Endothelial cell of umbilical vein (primary cell): ENCODE results near the gene RPL3. TPM values are rescaled to one million over a fixed set of nuclear protein-coding genes. Genes with fewer than 3 reads are reported as not detected.

Source experiments
- BruUV-seq: library from RNA; stranded (reverse); fragments of 400-500 nt; replicated peaks from 2 replicates; lab custom pipeline; 2021; lab: Mats Ljungman, UMichigan
- CTCF ChIA-PET: fragments of 300-600, 350-600 bp; sonication (Branson Sonifier 250); formaldehyde crosslinking; loops from one replicate; lab custom pipeline; 2021; ENCODE audit warnings: antibody characterized with exemption, inconsistent platforms; lab: Charles Lee
- POLR2A ChIA-PET: fragments of 300-600, 350-600 bp; sonication (Branson Sonifier 250); formaldehyde crosslinking; loops from one replicate; lab custom pipeline; 2021; ENCODE audit warnings: antibody characterized with exemption, inconsistent platforms; lab: Charles Lee
- DNase-seq: peaks from one replicate; pipeline ENCODE4 v3.0.0-alpha.2; 2011; ENCODE audit warnings: low read depth, low spot score
- FAIRE-seq: peaks from 2 replicates; lab custom pipeline; 2011; peaks lifted over from hg19 to GRCh38; lab: Jason Lieb, UNC
- H2AFZ ChIP-seq: 2 replicates; pipeline ENCODE4 v1.6.0; 2012; ENCODE audit warnings: low read depth, low read length, control low read depth, inconsistent platforms
- H3K27ac ChIP-seq: 2 replicates; pipeline ENCODE4 v1.5.1; 2011; ENCODE audit warnings: low read depth, mild to moderate bottlenecking, control low read depth, low read length, moderate library complexity; ENCODE audit not compliant: insufficient read depth
- H3K27me3 ChIP-seq, 2 experiments: 2 replicates each; pipeline versions ENCODE4 v1.6.0 to v1.6.1; 2011; ENCODE audit warnings: low read length in 2 of 2, mixed read lengths in 1 of 2; ENCODE audit not compliant: control insufficient read depth in 2 of 2, insufficient read depth in 2 of 2
- H3K36me3 ChIP-seq, 2 experiments: 2 replicates in 1 of 2; 3 replicates in 1 of 2; pipeline ENCODE4 v1.5.1; 2011; ENCODE audit warnings: low read length in 2 of 2, mild to moderate bottlenecking in 1 of 2, moderate library complexity in 1 of 2; ENCODE audit not compliant: control insufficient read depth in 2 of 2, insufficient read depth in 2 of 2; ENCODE audit errors: extremely low read depth in 1 of 2
- H3K4me1 ChIP-seq: 3 replicates; pipeline ENCODE4 v1.5.1; 2011; ENCODE audit warnings: mild to moderate bottlenecking, low read length; ENCODE audit not compliant: control insufficient read depth, insufficient read depth; ENCODE audit errors: extremely low read depth
- H3K4me2 ChIP-seq: 2 replicates; pipeline ENCODE4 v1.6.1; 2011; ENCODE audit warnings: low read length, control low read depth, mixed read lengths; ENCODE audit not compliant: insufficient read depth
- H3K4me3 ChIP-seq, 3 experiments: fragments of 200-600 bp in 1 of 3; sonication (generic), shearing (Covaris generic) in 1 of 3; replicated peaks in 1 of 3; 2 replicates each; pipeline ENCODE4 v1.5.1; 2011 to 2016; ENCODE audit warnings: control low read depth in 3 of 3, low read length in 3 of 3, mild to moderate bottlenecking in 2 of 3, inconsistent platforms in 1 of 3, low read depth in 1 of 3, moderate library complexity in 1 of 3; ENCODE audit not compliant: insufficient read depth in 1 of 3
- H3K79me2 ChIP-seq: 2 replicates; pipeline ENCODE4 v1.6.0; 2012; ENCODE audit warnings: low read length, inconsistent platforms; ENCODE audit not compliant: control insufficient read depth, insufficient read depth
- H3K9ac ChIP-seq: replicated peaks from 2 replicates; pipeline ENCODE3; 2011; ENCODE audit warnings: low read length, control low read depth; ENCODE audit not compliant: insufficient read depth; ENCODE audit errors: extremely low read depth
- H3K9me1 ChIP-seq: replicated peaks from 3 replicates; pipeline ENCODE4 v1.6.0; 2011; ENCODE audit warnings: mild to moderate bottlenecking, low read length; ENCODE audit not compliant: control insufficient read depth, insufficient read depth; ENCODE audit errors: extremely low read depth
- H3K9me3 ChIP-seq: replicated peaks from 2 replicates; pipeline ENCODE4 v1.5.1; 2012; ENCODE audit warnings: low read length, inconsistent platforms; ENCODE audit not compliant: control insufficient read depth, insufficient read depth
- H4K20me1 ChIP-seq: replicated peaks from 2 replicates; pipeline ENCODE3; 2011; ENCODE audit warnings: mild to moderate bottlenecking, low read length; ENCODE audit not compliant: control insufficient read depth, insufficient read depth; ENCODE audit errors: extremely low read depth
- CTCF ChIP-seq, 2 donors: IDR thresholded peaks; 1 replicate in 1 of 2; 2 replicates in 1 of 2; pipeline ENCODE4 v1.5.1; 2011; ENCODE audit warnings: low read length in 2 of 2, mild to moderate bottlenecking in 2 of 2, moderate library complexity in 2 of 2, control low read depth in 1 of 2, inconsistent platforms in 1 of 2, low read depth in 1 of 2; ENCODE audit not compliant: insufficient read depth in 1 of 2; ENCODE audit errors: extremely low read depth in 1 of 2
- EZH2 ChIP-seq: IDR thresholded peaks from 2 replicates; pipeline ENCODE4 v1.6.1; 2012; ENCODE audit warnings: borderline replicate concordance, low read depth, mild to moderate bottlenecking, moderate library complexity, low read length, inconsistent platforms; ENCODE audit not compliant: severe bottlenecking
- FOS ChIP-seq: IDR thresholded peaks from 2 replicates; pipeline ENCODE4 v1.6.1; 2011; ENCODE audit warnings: mild to moderate bottlenecking, low read length, moderate library complexity, borderline replicate concordance; ENCODE audit not compliant: insufficient read depth
- GATA2 ChIP-seq: IDR thresholded peaks from 2 replicates; pipeline ENCODE4 v1.7.0; 2011; ENCODE audit warnings: low read depth, mild to moderate bottlenecking, moderate library complexity, mixed read lengths, low read length; ENCODE audit not compliant: insufficient read length, insufficient read depth
- JUN ChIP-seq: IDR thresholded peaks from 2 replicates; pipeline ENCODE4 v1.6.1; 2011; ENCODE audit warnings: borderline replicate concordance, low read depth; ENCODE audit not compliant: insufficient read length, insufficient read depth
- MAX ChIP-seq: IDR thresholded peaks from 2 replicates; pipeline ENCODE4 v1.6.1; 2011; ENCODE audit not compliant: insufficient read depth, insufficient read length
- MYC ChIP-seq: IDR thresholded peaks from one replicate; pipeline ENCODE4 v1.6.1; 2011; ENCODE audit warnings: mild to moderate bottlenecking, low read depth, low read length
- POLR2A ChIP-seq: IDR thresholded peaks from 2 replicates; pipeline ENCODE4 v1.6.1; 2012; ENCODE audit warnings: low read depth, mild to moderate bottlenecking, control low read depth, low read length
- POLR2AphosphoS5 ChIP-seq: IDR thresholded peaks from 2 replicates; pipeline ENCODE4 v1.6.1; 2012; ENCODE audit warnings: low read depth, mild to moderate bottlenecking, control low read depth, low read length, moderate library complexity; ENCODE audit not compliant: insufficient read depth
- dilution Hi-C: fragments of 300-500 bp; cut with MboI; formaldehyde crosslinking; loops from one replicate; pipeline ENCODE4 v1.15.0; 2019; ENCODE audit warnings: low sequenced_read_pairs; ENCODE audit not compliant: extremely low pct_ligation_motif_present
- intact Hi-C: fragments of 100-400 bp; cut with micrococcal nuclease; formaldehyde crosslinking; loops from one replicate; pipeline ENCODE4 v1.10.0; 2022
- polyA plus RNA-seq, 4 experiments: library from polyadenylated mRNA; depleted of rRNA in 3 of 4; stranded (reverse) in 3 of 4; unstranded in 1 of 4; fragments of >200 nt; gene quantifications; 2 replicates each; pipeline versions ENCODE4 v1.2.1 to v1.2.3, GENCODE V29; 2011 to 2012; ENCODE audit warnings: missing spikeins in 1 of 4
- total RNA-seq: library from RNA; stranded (reverse); gene quantifications from 2 replicates; pipeline ENCODE4 v1.2.3, GENCODE V29; 2021

RPL3 gene
- total and polyA plus RNA-seq, 2 donors (not counting 3 experiments of a cell fraction or from before 2014, with no cell fraction given) = 1,954 to 4,065 TPM

DNA sequence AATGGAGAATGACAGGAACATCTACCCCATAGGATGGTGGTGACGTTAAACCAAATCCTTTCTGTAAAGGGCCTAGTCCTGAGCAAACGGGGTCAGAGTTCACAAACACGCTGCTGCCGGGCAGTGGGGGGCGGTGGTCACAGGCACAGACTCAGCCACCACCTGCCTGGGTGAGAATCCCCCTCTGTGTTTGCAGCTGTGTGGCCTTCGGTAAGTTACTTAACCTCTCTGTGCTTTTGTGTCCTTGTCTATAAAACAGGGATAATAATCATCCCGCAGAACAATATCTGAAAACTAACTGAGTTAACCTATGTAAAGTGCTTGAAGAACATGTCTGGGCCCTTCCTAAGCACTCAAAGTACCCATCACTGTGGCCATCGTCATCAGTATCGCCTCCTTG lies 48.6 kb downstream of the RPL3 start:
- Histone ChIP-seq H3K27me3 (no peaks in the 10 kb centered on the region), H3K4me2 (no peak overlapping the region), H3K9me1 (no peaks in the 10 kb centered on the region), H3K4me3 (no peak overlapping the region), H2AFZ (no peak overlapping the region), H3K27ac (no peak overlapping the region), H3K9me3 (no peaks in the 10 kb centered on the region), H3K9ac (no peak overlapping the region), H3K4me1 (peaks cover 18% of the 10 kb centered on the region), H3K36me3 (no peaks in the 10 kb centered on the region), H4K20me1 (no peaks in the 10 kb centered on the region), H3K79me2 (no peaks in the 10 kb centered on the region)
- intact Hi-C loops = no loop called here
- dilution Hi-C loops = no loop called here
- no TSS peak for BruUV-seq
- TF ChIP-seq FOS (no peak), MYC (no peak), POLR2A (no peak), CTCF (IDR thresholded peaks at IDR 0.05; ENCODE audit: extremely low read depth in 1 of 2, insufficient read depth in 1 of 2, low read depth in 1 of 2, low read length in 2 of 2) (no peak), EZH2 (no peak), MAX (no peak), JUN (no peak), POLR2AphosphoS5 (no peak), GATA2 (no peak)
- no peak for FAIRE-seq
- no peak for DNase-seq
- ChIA-PET CTCF (no interaction called here), POLR2A (no interaction called here)
